NCI-H446 treated with DMSO at 0.1 percent for 48 hours (cell line): ENCODE results near the gene GIMD1.
"Not testable (repeated sequence)": the region's sequence is repeated elsewhere in the genome, so short reads cannot be mapped to it uniquely, and the experiment has no call there.

Source experiments
- DNase-seq: peaks from one replicate; lab custom pipeline; 2025; lab: John Stamatoyannopoulos, UW

The GIMD1 gene

GRCh38 chr4:106351016-106351415, 17.6 kb downstream of the GIMD1 start:
- DNase-seq, result no peak

GRCh38 chr4:106347167-106347566, 21.4 kb downstream of the GIMD1 start:
- no peak for DNase-seq

- no peak for DNase-seq
Observed at GRCh38 chr4:106344647-106344970, 24.0 kb downstream of the GIMD1 start.

GRCh38 chr4:106343865-106344646, 24.5 kb downstream of the GIMD1 start:
- no peak for DNase-seq

GRCh38 chr4:106340774-106341173, 27.8 kb downstream of the GIMD1 start:
- DNase-seq, result no peak

GRCh38 chr4:106339431-106339830, 29.1 kb downstream of the GIMD1 start:
- DNase-seq, result no peak

GRCh38 chr4:106338671-106339070, 29.9 kb downstream of the GIMD1 start:
- DNase-seq, result no peak

GRCh38 chr4:106337916-106338315, 30.7 kb downstream of the GIMD1 start:
- DNase-seq, result no peak

GRCh38 chr4:106336618-106337017, 32.0 kb downstream of the GIMD1 start:
- DNase-seq, result no peak

GRCh38 chr4:106334741-106335470, 33.7 kb downstream of the GIMD1 start:
- DNase-seq, result no peak

- no peak for DNase-seq
Observed at GRCh38 chr4:106333186-106333585, 35.4 kb downstream of the GIMD1 start.

- DNase-seq, result peak; percentile 5
Observed at GRCh38 chr4:106329041-106329618, 39.4 kb downstream of the GIMD1 start.

- DNase-seq, result no peak
Observed at GRCh38 chr4:106325800-106326199, 42.8 kb downstream of the GIMD1 start.

- DNase-seq, result no peak
Observed at GRCh38 chr4:106323119-106323518, 45.5 kb downstream of the GIMD1 start.

- DNase-seq, result not testable (repeated sequence)
Observed at GRCh38 chr4:106321814-106322213, 46.8 kb downstream of the GIMD1 start.

- not testable (repeated sequence) for DNase-seq
Observed at GRCh38 chr4:106321168-106321567, 47.4 kb downstream of the GIMD1 start.

GRCh38 chr4:106320235-106320634, 48.3 kb downstream of the GIMD1 start:
- no peak for DNase-seq

- DNase-seq, result no peak
Observed at GRCh38 chr4:106318511-106318910, 50.1 kb downstream of the GIMD1 start.

- DNase-seq, result no peak
Observed at GRCh38 chr4:106317815-106318214, 50.8 kb downstream of the GIMD1 start.

- no peak for DNase-seq
Observed at GRCh38 chr4:106316773-106317409, 51.7 kb downstream of the GIMD1 start.

GRCh38 chr4:106315968-106316772, 52.4 kb downstream of the GIMD1 start, which contains the start of the genes AIMP1 and TBCK:
Gene AIMP1 (plus strand): TSS chr4:106316550. CDS start chr4:106325010, 8,460 bp downstream.
Gene TBCK (minus strand): TSS chr4:106316209. CDS start chr4:106308960, 7,249 bp downstream.
- peak; percentile 81 for DNase-seq
